Transverse colon (tissue), 4 donors: ENCODE measurements around the gene XRRA1.

Experiments
- EP300 ChIP-seq: sonication (generic); formaldehyde crosslinking; IDR thresholded peaks from one replicate; pipeline ENCODE4 v1.6.1; 2017; ENCODE audit warnings: antibody characterized with exemption, low read depth
- POLR2A ChIP-seq: fragments of 450-650 bp; IDR thresholded peaks from one replicate; pipeline ENCODE4 v1.6.1; 2016; ENCODE audit warnings: antibody characterized with exemption, mild to moderate bottlenecking, moderate library complexity
- POLR2AphosphoS5 ChIP-seq, 3 donors: sonication (generic); formaldehyde crosslinking; IDR thresholded peaks; one replicate each; pipeline ENCODE4 v1.6.1; 2016; ENCODE audit warnings: antibody characterized with exemption in 3 of 3
- TF ChIP-seq, protein P1 (sequence below), 5 experiments: fragments of 200-600 bp in 3 of 5; fragments of 450-650 bp in 2 of 5; sonication (generic) in 3 of 5; IDR thresholded peaks; 1 replicate in 2 of 5; 2 replicates in 3 of 5; pipeline ENCODE4 v1.5.1; 2016 to 2017; ENCODE audit warnings: antibody characterized with exemption in 5 of 5, inconsistent platforms in 3 of 5, mild to moderate bottlenecking in 2 of 5, moderate library complexity in 1 of 5

DNA sequence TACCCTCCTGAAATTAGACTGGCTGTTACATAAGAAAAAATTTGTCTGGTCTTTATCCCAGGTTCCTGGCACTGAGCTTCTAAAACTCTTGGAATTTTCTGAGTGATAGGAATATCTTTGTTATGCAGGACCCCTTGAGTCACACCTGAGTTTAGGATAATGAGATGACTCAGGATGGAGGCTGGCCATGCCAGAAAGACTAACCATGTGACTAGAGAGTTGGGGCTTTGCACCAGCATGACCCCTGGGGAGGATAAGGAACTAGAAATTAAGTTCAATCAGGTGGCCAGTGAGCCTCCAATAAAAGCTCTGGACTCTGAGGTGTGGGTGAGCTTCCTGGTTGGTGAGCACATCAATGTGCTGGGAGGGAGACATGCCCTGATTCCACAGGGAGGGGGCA lies 88.1 kb downstream of the XRRA1 start:
- TF ChIP-seq EP300 (no peak), POLR2AphosphoS5 (IDR thresholded peaks at IDR 0.05) (no peak), POLR2A (no peak)
- TF ChIP-seq, protein P1, sequence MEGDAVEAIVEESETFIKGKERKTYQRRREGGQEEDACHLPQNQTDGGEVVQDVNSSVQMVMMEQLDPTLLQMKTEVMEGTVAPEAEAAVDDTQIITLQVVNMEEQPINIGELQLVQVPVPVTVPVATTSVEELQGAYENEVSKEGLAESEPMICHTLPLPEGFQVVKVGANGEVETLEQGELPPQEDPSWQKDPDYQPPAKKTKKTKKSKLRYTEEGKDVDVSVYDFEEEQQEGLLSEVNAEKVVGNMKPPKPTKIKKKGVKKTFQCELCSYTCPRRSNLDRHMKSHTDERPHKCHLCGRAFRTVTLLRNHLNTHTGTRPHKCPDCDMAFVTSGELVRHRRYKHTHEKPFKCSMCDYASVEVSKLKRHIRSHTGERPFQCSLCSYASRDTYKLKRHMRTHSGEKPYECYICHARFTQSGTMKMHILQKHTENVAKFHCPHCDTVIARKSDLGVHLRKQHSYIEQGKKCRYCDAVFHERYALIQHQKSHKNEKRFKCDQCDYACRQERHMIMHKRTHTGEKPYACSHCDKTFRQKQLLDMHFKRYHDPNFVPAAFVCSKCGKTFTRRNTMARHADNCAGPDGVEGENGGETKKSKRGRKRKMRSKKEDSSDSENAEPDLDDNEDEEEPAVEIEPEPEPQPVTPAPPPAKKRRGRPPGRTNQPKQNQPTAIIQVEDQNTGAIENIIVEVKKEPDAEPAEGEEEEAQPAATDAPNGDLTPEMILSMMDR (IDR thresholded peaks at IDR 0.05) = no peak
